Measurements from ENCODE around the gene SMOC2.
"Not testable (repeated sequence)": the region's sequence is repeated elsewhere in the genome, so short reads cannot be mapped to it uniquely, and the experiment has no call there.

SMOC2 gene

GRCh38 chr6:168518867-168519266 lies 77.9 kb downstream of the SMOC2 start:
- DNase-seq (ENCODE audit: low spot score) = no peak

DNA sequence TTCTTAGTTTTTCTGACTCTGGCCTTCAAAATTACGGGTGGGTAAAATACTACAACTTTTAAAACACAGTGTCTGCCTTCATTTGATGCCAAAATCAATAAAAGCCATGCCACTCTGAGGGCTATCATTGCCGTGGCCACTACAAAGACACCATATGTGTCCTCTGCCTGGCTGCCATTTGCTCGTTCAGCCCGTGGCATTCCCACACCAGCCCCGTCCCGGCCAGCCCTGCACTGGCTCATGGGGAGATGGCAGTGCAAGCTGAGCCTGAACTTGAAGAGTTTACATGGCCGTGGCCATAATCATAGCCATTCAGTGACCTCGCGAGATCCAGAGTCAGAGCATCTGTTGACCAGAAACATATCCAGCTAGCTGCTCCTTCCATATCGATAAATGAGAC lies 79.2 kb downstream of the SMOC2 start:
- no peak for DNase-seq (ENCODE audit: low spot score)

DNA sequence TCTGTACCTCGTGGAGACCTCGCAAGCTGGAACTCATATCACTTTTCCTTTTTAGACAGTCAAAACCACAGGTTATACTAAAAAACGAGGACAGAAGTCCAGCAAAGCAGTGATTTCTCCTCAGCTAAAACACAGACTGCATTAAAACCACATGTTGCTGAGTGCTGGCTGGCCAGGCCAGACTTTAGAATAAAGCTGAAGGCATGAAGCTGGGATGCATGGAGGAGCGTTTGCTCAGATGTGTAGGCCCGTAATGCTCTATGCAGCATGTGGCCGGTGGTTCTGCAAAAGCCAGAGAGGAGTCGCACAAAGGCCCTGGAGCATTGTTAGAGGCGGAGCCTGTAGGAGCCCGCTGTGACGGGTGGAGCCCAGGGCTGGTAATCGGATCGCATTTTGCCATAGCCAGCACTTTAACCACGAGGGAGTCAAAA lies 83.6 kb downstream of the SMOC2 start:
- no peak for DNase-seq (ENCODE audit: low spot score)

GRCh38 chr6:168525114-168525513 lies 84.1 kb downstream of the SMOC2 start:
- DNase-seq (ENCODE audit: low spot score) = no peak

GRCh38 chr6:168525926-168526630 lies 85.1 kb downstream of the SMOC2 start:
- no peak for DNase-seq (ENCODE audit: low spot score)

GRCh38 chr6:168526841-168527281 lies 85.9 kb downstream of the SMOC2 start:
- DNase-seq (ENCODE audit: low spot score) = no peak

GRCh38 chr6:168527451-168528210 lies 86.6 kb downstream of the SMOC2 start:
- DNase-seq (ENCODE audit: low spot score) = no peak

DNA sequence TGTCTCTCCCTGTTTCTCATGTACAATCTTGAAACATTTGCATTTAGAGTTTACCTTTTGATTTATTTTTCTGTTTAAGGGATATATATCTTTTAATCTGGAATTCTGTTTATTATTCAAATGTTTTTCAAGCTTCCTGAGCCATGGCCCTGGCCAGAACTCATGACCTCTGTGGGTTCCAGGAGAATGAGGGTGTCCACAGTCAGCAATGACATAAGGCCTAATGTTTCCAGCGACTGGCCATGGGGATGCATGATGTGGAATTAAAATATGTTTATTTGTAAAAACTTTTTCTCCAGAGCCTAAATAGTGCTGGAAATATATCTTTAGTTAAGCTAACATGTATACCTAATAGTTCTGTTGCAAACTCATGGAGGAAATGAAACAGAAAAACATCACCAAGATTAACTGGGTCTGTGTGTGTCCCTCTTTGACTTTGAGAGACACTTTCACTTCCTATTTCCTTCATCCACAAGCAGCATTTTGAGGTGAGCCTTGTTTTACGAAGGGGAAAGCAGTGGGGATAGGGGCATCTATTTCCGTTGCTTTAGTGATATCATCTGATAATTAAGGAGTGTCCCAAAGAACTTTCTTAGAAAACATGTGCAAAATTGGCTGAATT lies 87.6 kb downstream of the SMOC2 start:
- DNase-seq (ENCODE audit: low spot score) = no peak

DNA sequence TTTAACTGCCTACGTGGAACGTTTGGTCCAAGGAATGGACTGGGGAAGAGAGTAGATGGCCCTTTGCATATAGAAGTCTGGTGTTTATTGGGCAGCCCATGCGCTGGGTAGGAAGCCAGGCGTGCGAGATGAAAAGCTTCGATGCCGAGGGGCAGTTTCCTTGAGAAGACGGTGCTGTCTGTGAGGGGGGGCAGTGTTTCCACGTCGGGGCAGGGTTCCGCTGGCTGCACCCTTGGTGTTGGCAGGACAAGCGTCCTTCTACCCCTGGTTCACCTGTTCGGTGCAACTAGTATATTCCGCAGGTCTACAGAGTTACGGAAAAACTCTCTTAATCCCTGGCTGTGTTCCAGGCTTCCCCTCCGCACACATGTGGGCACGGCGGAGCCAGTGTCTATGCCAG lies 88.2 kb downstream of the SMOC2 start:
- no peak for DNase-seq (ENCODE audit: low spot score)

- DNase-seq (ENCODE audit: low spot score) = no peak
These were observed 89.7 kb downstream of the SMOC2 start for GRCh38 chr6:168530653-168531071.

DNA sequence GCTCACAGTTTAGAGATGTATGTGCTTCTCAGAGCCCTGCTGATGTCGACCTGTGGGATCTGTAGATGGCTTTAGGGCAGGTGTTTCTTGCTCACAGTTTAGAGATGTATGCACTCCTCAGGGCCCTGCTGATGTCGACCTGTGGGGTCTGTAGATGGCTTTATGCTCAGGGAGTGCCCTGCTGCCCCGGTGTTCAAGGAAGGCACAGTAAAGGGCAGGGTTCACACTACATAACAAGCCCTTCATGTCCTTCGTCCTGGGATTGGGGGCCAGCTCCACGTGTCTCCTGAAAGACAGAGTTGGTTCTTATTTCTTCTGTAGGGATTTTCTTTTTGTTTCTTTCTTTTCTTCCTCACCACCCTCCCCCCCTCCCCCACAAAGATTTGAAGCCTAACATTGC lies 91.1 kb downstream of the SMOC2 start:
- no peak for DNase-seq (ENCODE audit: low spot score)

DNA sequence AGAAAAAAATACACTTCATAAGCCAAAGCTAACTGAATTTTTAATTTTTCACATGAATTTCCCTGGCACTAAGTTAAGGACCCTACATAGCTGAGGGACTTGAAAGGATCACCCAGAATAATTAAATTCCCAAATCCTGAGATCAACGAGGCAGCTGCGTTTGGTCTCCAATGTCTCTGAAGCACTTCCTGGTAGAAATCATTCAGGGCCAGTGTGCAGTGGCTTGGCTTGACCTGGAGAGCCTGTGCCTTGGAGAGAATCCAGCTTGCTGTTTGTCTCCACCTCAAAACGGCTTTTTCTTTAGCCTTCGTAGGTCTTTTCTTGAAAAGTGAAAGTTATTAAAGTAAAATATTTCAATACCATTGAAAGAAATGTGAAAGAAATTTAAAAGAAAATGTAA lies 92.4 kb downstream of the SMOC2 start:
- no peak for DNase-seq (ENCODE audit: low spot score)

- DNase-seq (ENCODE audit: low spot score) = no peak
These were observed 93.3 kb downstream of the SMOC2 start for GRCh38 chr6:168534265-168534664.

DNA sequence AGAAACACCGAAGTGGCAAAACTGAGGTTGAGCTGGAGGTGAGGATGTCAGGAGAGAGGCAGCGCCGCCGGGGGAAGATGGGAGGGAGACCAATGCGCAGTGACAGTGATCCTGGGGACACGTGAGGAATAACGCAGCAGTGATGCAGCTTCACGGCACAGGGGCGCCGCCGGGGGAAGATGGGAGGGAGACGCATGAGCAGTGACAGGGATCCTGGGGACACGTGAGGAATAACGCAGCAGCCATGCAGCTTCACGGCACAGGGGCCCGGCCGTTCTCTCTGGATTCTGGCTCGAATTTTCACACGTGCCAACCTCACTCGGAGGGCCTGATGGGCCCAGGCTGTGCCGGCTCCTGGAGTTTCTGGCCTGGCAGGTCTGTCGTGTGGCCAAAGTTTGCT lies 94.7 kb downstream of the SMOC2 start:
- no peak for DNase-seq (ENCODE audit: low spot score)

- DNase-seq (ENCODE audit: low spot score) = no peak
These were observed 95.2 kb downstream of the SMOC2 start for GRCh38 chr6:168536196-168536595.

DNA sequence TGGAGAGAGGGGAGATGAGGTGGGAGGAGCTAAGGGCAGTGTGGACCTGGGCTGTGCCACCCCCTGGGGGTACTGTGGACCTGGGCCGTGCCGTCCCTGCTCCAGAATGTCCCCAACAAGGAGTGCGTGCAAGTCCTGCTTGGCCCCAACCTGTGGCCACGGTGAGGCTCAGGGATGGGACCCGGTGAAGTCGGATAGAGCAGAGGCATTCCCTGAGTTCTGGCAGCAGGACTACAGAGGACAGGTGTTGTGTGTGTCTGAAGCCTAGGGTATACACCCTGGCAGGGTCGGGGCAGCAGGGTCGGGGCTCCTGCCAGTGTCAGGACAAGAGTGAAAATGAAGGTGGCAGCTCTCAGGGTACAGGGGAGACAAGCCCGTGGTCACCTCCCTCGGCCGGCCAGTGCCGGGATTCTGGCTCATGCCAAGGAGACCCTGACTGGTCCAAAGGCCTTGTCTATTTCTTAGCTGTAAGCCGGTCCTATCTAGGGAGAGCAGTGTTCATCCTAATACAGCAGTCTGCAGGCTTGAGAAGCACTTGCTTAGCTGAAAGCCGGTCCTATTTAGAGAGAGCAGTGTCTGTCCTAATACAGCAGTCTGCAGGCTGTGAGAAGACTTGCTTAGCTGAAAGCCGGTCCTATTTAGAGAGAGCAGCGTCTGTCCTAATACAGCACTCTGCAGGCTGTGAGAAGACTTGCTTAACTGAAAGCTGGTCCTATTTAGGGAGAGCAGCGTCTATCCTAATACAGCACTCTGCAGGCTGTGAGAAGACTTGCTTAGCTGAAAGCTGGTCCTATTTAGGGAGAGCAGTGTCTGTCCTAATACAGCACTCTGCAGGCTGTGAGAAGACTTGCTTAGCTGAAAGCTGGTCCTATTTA lies 95.9 kb downstream of the SMOC2 start:
- DNase-seq (ENCODE audit: low spot score) = no peak

DNA sequence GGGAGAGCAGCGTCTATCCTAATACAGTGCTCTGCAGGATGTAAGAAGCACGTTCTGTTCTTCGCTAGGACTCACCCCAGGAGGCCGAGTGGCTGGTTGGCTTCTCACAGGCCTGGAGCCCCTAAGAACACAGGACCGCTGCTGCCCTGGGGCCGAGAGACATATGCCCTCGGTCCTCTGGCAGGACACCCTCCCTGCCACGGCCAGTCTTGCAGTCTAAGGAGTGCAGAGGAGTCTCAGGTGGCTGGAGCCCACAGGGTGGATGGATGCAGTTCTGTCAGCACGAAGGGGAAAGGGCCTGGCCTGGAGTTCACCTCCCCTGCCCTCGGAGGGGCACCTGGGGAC lies 96.5 kb downstream of the SMOC2 start:
- DNase-seq (ENCODE audit: low spot score) = no peak

DNA sequence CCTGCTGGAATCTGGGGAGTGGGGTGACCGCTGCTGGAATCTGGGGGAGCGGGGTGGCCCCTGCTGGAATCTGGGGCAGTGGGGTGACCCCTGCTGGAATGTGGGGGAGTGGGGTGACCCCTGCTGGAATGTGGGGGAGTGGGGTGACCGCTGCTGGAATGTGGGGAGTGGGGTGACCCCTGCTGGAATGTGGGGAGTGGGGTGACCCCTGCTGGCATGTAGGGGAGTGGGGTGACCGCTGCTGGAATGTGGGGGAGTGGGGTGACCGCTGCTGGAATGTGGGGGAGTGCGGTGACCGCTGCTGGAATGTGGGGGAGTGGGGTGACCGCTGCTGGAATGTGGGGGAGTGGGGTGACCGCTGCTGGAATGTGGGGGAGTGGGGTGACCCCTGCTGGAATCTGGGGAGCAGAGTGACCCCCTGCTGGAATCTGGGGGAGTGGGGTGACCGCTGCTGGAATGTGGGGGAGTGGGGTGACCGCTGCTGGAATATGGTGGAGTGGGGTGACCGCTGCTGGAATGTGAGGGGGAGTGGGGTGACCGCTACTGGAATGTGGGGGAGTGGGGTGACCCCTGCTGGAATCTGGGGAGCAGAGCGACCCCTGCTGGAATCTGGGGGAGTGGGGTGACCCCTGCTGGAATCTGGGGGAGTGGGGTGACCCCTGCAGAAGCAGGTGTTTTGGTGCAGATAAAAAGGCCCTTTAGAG lies 97.4 kb downstream of the SMOC2 start:
- DNase-seq (ENCODE audit: low spot score) = not testable (repeated sequence)

DNA sequence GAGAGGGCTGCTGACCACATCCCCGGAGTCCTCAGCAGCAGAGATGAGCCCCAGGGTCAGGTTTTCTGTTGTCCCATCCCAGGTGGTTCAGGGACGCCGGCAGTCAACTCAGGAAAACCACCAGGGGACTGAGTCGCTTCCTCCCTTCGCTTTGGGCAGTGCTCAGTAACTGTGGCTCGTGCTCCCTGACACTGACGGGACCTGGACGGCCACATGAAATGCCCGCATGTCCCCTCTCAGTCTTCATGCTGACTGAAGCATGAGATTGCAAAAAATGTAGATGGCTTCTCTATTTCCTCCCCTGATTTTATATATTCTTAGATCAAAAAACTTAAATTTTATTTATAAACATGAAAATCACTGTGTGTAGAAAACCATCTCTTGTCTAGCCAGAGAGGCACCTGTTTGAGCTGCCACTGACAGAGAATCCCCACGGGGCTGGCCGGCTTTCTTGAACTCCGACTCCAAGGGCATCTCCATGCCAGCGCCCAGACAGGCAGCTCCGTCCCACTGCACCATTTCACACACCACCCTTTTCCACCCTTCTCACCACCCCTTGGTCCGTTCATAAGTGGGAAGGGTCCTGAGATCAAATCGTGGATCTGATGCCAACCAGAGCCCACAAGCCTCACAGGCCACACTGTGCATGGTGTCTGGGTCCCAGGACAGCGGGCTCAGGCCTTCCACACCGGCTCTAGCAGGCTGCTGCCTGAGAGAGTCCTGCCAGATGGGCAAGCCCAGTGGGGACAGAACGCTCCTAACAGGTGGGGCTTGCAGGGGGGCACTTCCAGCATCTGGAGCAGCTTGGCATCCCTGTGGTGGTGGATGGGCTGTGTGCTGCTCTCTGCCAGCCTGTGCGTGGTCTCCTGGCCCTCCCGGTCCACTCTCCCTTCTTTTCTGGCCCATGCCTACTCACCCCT lies 98.2 kb downstream of the SMOC2 start:
- no peak for DNase-seq (ENCODE audit: low spot score)

- no peak for DNase-seq (ENCODE audit: low spot score)
These were observed 99.8 kb downstream of the SMOC2 start for GRCh38 chr6:168540713-168541291.
